Measurements from ENCODE around the gene GRAP.

Gene GRAP

GRCh38 chr17:18994631-18995030 is 52.1 kb downstream of the GRAP start:
- no peak for TF ChIP-seq CTCF (conservative IDR thresholded peaks at IDR 0.05)
- no peak for TF ChIP-seq ZFX (IDR thresholded peaks at IDR 0.05)
- H3K27ac ChIP-seq: no peak overlapping the region

GRCh38 chr17:18993905-18994526 is 52.7 kb downstream of the GRAP start:
- H3K27ac ChIP-seq: no peak overlapping the region
- TF ChIP-seq ZFX (IDR thresholded peaks at IDR 0.05) (no peak), CTCF (conservative IDR thresholded peaks at IDR 0.05) (no peak)

- H3K27ac ChIP-seq: no peak overlapping the region
- TF ChIP-seq ZFX (IDR thresholded peaks at IDR 0.05) (no peak), CTCF (conservative IDR thresholded peaks at IDR 0.05) (no peak)
Measured at GRCh38 chr17:18992454-18993130, 54.2 kb downstream of the GRAP start.

DNA sequence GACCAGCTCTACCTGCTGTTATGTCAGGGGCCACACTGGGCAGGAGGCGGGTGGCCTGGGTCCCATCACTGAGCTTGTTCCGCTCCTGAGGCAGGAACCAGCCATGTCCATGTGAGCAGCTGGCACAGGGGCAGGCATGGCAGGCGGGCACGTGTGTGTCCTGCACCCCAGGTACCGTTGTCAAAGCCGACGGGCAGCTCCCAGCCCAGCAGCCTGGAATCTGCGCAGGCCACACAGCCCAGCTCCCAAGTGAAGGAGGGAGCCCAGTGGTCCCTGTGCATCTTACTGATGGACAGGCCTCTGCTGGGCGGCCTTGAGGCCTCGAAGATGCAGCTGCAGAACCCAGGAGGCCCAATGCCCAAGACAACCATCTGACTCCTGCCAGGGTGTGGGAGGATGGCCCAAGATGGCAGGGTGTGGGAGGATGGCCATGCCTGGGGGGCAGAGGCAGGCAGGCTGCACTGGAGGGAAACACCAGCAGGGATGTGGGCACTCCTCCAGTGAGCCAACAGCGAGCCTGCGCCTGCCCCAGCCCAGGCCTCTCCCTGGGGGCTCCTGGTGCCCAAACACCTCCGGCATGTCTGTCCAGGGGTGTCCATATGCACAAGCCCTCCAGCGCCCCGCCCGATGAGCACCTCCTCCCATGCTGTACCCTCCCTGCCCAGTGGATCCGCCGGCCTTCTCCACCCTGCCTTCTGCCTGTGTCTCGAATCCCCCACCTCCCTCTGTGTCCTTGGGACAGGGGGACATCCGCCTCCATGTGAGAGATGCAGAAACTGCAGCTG is 55.0 kb downstream of the GRAP start:
- H3K27ac ChIP-seq: no peak overlapping the region
- TF ChIP-seq CTCF (conservative IDR thresholded peaks at IDR 0.05) (no peak), ZFX (IDR thresholded peaks at IDR 0.05) (no peak)

GRCh38 chr17:18990331-18990730 is 56.4 kb downstream of the GRAP start:
- H3K27ac ChIP-seq: no peak overlapping the region
- TF ChIP-seq CTCF (conservative IDR thresholded peaks at IDR 0.05): no peak
- no peak for TF ChIP-seq ZFX (IDR thresholded peaks at IDR 0.05)

- peak overlapping the region; percentile 72 for H3K27ac ChIP-seq
- TF ChIP-seq CTCF (conservative IDR thresholded peaks at IDR 0.05): no peak
- no peak for TF ChIP-seq ZFX (IDR thresholded peaks at IDR 0.05)
Measured at GRCh38 chr17:18988546-18989173, 58.1 kb downstream of the GRAP start.
